ENCODE results near the gene NFKBIB. TPM values are rescaled to one million over a fixed set of nuclear protein-coding genes. Genes with fewer than 3 reads are reported as not detected.

The NFKBIB gene
- total and polyA plus RNA-seq, 2 of the 8 experiments (the other 6 are each of a cell fraction or from before 2014, with no cell fraction given), result 37.3 to 44.1 TPM

DNA sequence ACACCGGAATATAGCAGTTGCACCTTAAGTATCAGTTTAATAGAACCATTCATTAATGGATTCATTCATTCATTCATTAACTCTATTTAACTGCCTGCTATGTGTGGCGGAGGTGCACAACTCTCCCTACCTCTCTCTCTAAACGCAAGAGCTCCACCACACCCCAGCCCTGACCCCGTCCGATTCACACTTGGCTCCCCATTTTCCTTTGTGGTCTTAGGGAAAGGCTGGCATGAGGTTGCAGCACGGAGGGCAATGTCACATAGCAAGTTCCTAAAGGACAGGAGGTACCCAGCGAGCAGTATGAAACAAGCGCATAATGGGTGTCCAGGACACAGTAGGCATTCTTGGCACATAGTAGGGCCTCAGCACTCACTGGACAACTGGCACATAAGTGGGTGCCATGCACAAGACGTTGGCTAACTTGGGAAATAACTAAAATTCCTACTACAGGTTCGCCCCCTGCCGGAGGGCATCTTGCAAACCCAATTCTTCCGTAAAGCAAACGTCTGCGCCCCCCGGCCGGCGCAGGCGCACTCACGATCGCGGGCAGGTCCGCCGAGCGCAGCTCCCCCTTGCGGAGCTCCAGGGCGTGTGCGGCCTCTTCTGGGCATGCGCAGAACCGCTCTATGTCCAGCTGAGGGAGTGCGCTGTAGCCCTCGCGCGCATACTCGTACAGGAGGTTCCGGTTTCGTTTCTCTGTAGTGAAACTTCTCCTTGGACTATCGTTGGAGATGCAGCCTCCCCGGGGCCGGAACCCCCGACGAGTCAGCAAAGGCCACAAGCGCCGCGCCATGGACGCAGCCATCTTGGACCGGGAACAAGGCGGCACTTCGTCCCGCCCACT, 30.4 kb downstream of the NFKBIB start, which contains the start of gene SARS2 (continued):
- TF ChIP-seq HDAC2 (IDR thresholded peaks at IDR 0.05; ENCODE audit: borderline replicate concordance in 1 of 2, low read depth in 2 of 2, low read length in 2 of 2) (0 out of 4 replicates have a peak, but pooled peaks of 1 of the 2 experiments have one; percentile 1), TBP (IDR thresholded peaks at IDR 0.05; ENCODE audit: low read depth, low read length) (peak; percentile 85), SP4 (IDR thresholded peaks at IDR 0.05; ENCODE audit: low read length) (peak; percentile 91), CBX5 (IDR thresholded peaks at IDR 0.05; ENCODE audit: low read depth, low read length) (no peak), RBBP5 (IDR thresholded peaks at IDR 0.05; ENCODE audit: borderline replicate concordance, low read depth, low read length) (peak; percentile 94), POLR2AphosphoS5 (IDR thresholded peaks at IDR 0.05; ENCODE audit: low read depth, low read length) (peak; percentile 97)

Data from H1 (cell line).